Fibroblast of pulmonary artery (primary cell): ENCODE measurements around the gene NRP1.
A peak's percentile ranks its signal among the peaks of the same experiment; 100 is the strongest.

Experiments used
- DNase-seq: peaks from one replicate; pipeline ENCODE4 v3.0.0-alpha.2; 2010; ENCODE audit warnings: low read depth
- H3K4me3 ChIP-seq: replicated peaks from 2 replicates; pipeline ENCODE4 v1.5.1; 2011; ENCODE audit warnings: low read depth, mild to moderate bottlenecking, control low read depth, low read length, moderate library complexity
- CTCF ChIP-seq: IDR thresholded peaks from 2 replicates; pipeline ENCODE4 v1.5.1; 2011; ENCODE audit warnings: mild to moderate bottlenecking, control low read depth, low read length, inconsistent platforms; ENCODE audit errors: missing control alignments

The NRP1 gene

GRCh38 chr10:33193701-33194521 is 140.6 kb downstream of the NRP1 start:
- DNase-seq = peak; percentile 69
- no peak for TF ChIP-seq CTCF
- H3K4me3 ChIP-seq = no peak overlapping the region

- no peak overlapping the region for H3K4me3 ChIP-seq
- TF ChIP-seq CTCF = peak; percentile 78
- DNase-seq = peak; percentile 93
These were observed 141.3 kb downstream of the NRP1 start for GRCh38 chr10:33193057-33193700.

- no peak overlapping the region for H3K4me3 ChIP-seq
- TF ChIP-seq CTCF = no peak
- DNase-seq = no peak
These were observed 142.3 kb downstream of the NRP1 start for GRCh38 chr10:33192190-33192589.

- no peak for TF ChIP-seq CTCF
- no peak for DNase-seq
- no peak overlapping the region for H3K4me3 ChIP-seq
These were observed 144.1 kb downstream of the NRP1 start for GRCh38 chr10:33190406-33190805.

GRCh38 chr10:33189808-33190207 is 144.7 kb downstream of the NRP1 start:
- no peak for TF ChIP-seq CTCF
- H3K4me3 ChIP-seq = no peak overlapping the region
- no peak for DNase-seq

- no peak for TF ChIP-seq CTCF
- no peak for DNase-seq
- no peak overlapping the region for H3K4me3 ChIP-seq
These were observed 145.1 kb downstream of the NRP1 start for GRCh38 chr10:33189363-33189762.
